HCT116 (cell line): ENCODE results near the gene PLD3. TPM values are rescaled to one million over a fixed set of nuclear protein-coding genes. Genes with fewer than 3 reads are reported as not detected.

Source experiments
- ATAC-seq: fragments of 200-7000 bp; cut with Tn5 transposase; 2 replicates; pipeline ENCODE4 v1.9.1; 2020; ENCODE audit warnings: mild to moderate bottlenecking, moderate library complexity
- BruUV-seq: library from RNA; stranded (reverse); fragments of 400-500 nt; replicated peaks from 2 replicates; lab custom pipeline; 2021; lab: Mats Ljungman, UMichigan
- CTCF ChIA-PET: fragments of 300-600 bp; sonication (Branson Sonifier 250); formaldehyde crosslinking; loops from one replicate; lab custom pipeline; 2021; ENCODE audit warnings: antibody characterized with exemption; lab: Charles Lee
- POLR2A ChIA-PET: fragments of 300-600, 350-600 bp; sonication (Branson Sonifier 250); formaldehyde crosslinking; loops from one replicate; lab custom pipeline; 2021; ENCODE audit warnings: antibody characterized with exemption; lab: Charles Lee
- RAD21 ChIA-PET, 2 experiments: fragments of 300-600 bp; sonication (Branson Sonifier 250); formaldehyde crosslinking; loops; one replicate each; lab custom pipeline; 2023; ENCODE audit warnings: low total read pairs in 2 of 2; ENCODE audit not compliant: uncharacterized antibody in 2 of 2, unreplicated experiment in 2 of 2, low non-redundant PET in 1 of 2; lab: Charles Lee
- DNase-seq: peaks from one replicate; pipeline ENCODE4 v3.0.0-alpha.2; 2010; ENCODE audit warnings: low read depth, low spot score
- H2AFZ ChIP-seq: fragments of 200-600 bp; shearing (Covaris generic), sonication (generic); 2 replicates; pipeline ENCODE4 v1.6.1; 2017; ENCODE audit warnings: low read depth, mixed run types, mixed read lengths, antibody characterized with exemption, low read length; ENCODE audit not compliant: poor library complexity, severe bottlenecking
- H3K27ac ChIP-seq: 2 replicates; pipeline ENCODE4 v1.5.1; 2012; ENCODE audit warnings: low read depth, low read length
- H3K27me3 ChIP-seq: fragments of 200-600 bp; sonication (generic); 2 replicates; pipeline ENCODE4 v1.6.1; 2016; ENCODE audit warnings: mixed run types, low read length, mixed read lengths; ENCODE audit not compliant: insufficient read depth
- H3K36me3 ChIP-seq, 2 experiments: fragments of 200-500 bp in 1 of 2; fragments of 200-600 bp in 1 of 2; sonication (Bioruptor generic) in 1 of 2; sonication (generic) in 1 of 2; 2 replicates each; pipeline versions ENCODE4 v1.5.1 to v1.6.1; 2014 to 2016; ENCODE audit warnings: low read length in 2 of 2, inconsistent platforms in 1 of 2, mixed read lengths in 1 of 2, mixed run types in 1 of 2; ENCODE audit not compliant: insufficient read depth in 2 of 2, control insufficient read depth in 1 of 2
- H3K4me1 ChIP-seq, 2 experiments: fragments of 200-600 bp in 1 of 2; sonication (generic) in 1 of 2; 2 replicates each; pipeline versions ENCODE4 v1.5.1 to v1.6.1; 2012 to 2017; ENCODE audit warnings: low read length in 2 of 2, inconsistent platforms in 1 of 2, mild to moderate bottlenecking in 1 of 2, mixed read lengths in 1 of 2, mixed run types in 1 of 2, moderate library complexity in 1 of 2; ENCODE audit not compliant: insufficient read depth in 2 of 2, control insufficient read depth in 1 of 2
- H3K4me2 ChIP-seq: fragments of 200-600 bp; sonication (generic); 2 replicates; pipeline ENCODE4 v1.6.1; 2017; ENCODE audit warnings: mixed run types, low read length, mixed read lengths
- H3K4me3 ChIP-seq, 2 experiments: fragments of 200-600 bp in 1 of 2; sonication (generic) in 1 of 2; replicated peaks in 1 of 2; 2 replicates each; pipeline ENCODE4 v1.5.1; 2011 to 2016; ENCODE audit warnings: low read length in 2 of 2, control low read depth in 1 of 2, low read depth in 1 of 2, mild to moderate bottlenecking in 1 of 2, mixed read lengths in 1 of 2, mixed run types in 1 of 2
- H3K79me2 ChIP-seq: fragments of 200-600 bp; sonication (generic); 2 replicates; pipeline ENCODE4 v1.6.1; 2017; ENCODE audit warnings: mild to moderate bottlenecking, mixed run types, low read length, moderate library complexity, mixed read lengths; ENCODE audit not compliant: insufficient read depth
- H3K9ac ChIP-seq: fragments of 200-600 bp; sonication (generic); 2 replicates; pipeline ENCODE4 v1.6.1; 2016; ENCODE audit warnings: low read length, mixed read lengths
- H3K9me2 ChIP-seq: fragments of 200-600 bp; sonication (generic), shearing (Covaris generic); 2 replicates; pipeline ENCODE4 v1.6.1; 2017; ENCODE audit warnings: mixed run types, mild to moderate bottlenecking, moderate library complexity; ENCODE audit not compliant: insufficient read depth
- H3K9me3 ChIP-seq, 2 experiments: fragments of 200-500 bp in 1 of 2; fragments of 200-600 bp in 1 of 2; sonication (Bioruptor generic) in 1 of 2; sonication (generic) in 1 of 2; 2 replicates each; pipeline ENCODE4 v1.6.1; 2014 to 2017; ENCODE audit warnings: low read length in 2 of 2, mixed read lengths in 2 of 2, inconsistent platforms in 1 of 2, low read depth in 1 of 2, mild to moderate bottlenecking in 1 of 2, mixed run types in 1 of 2, moderate library complexity in 1 of 2; ENCODE audit not compliant: control insufficient read depth in 1 of 2, insufficient read depth in 1 of 2
- H4K20me1 ChIP-seq: fragments of 200-600 bp; sonication (generic), shearing (Covaris generic); 2 replicates; pipeline ENCODE4 v1.6.1; 2017; ENCODE audit warnings: mixed run types, mild to moderate bottlenecking, moderate library complexity; ENCODE audit not compliant: insufficient read depth
- CEBPB ChIP-seq: IDR thresholded peaks from 2 replicates; pipeline ENCODE4 v1.6.1; 2012; ENCODE audit warnings: low read depth
- EGR1 ChIP-seq: IDR thresholded peaks from 2 replicates; pipeline ENCODE4 v1.6.1; 2012; ENCODE audit warnings: low read depth
- EZH2phosphoT487 ChIP-seq: fragments of 200-600 bp; IDR thresholded peaks from 2 replicates; pipeline ENCODE4 v1.6.1; 2018; ENCODE audit warnings: antibody characterized with exemption, borderline replicate concordance
- FOSL1 ChIP-seq: IDR thresholded peaks from 2 replicates; pipeline ENCODE4 v1.6.1; 2012; ENCODE audit warnings: low read depth
- JUND ChIP-seq: IDR thresholded peaks from 2 replicates; pipeline ENCODE4 v1.6.1; 2012
- POLR2A ChIP-seq: IDR thresholded peaks from 2 replicates; pipeline ENCODE4 v1.7.0; 2011; ENCODE audit warnings: borderline replicate concordance; ENCODE audit not compliant: insufficient read depth, insufficient read length; ENCODE audit errors: extremely low read depth
- POLR2AphosphoS5 ChIP-seq: IDR thresholded peaks from 2 replicates; pipeline ENCODE4 v1.6.1; 2011; ENCODE audit warnings: mild to moderate bottlenecking, low read depth, low read length, moderate library complexity
- RAD21 ChIP-seq: IDR thresholded peaks from 2 replicates; pipeline ENCODE4 v1.6.1; 2012; ENCODE audit warnings: low read depth, mild to moderate bottlenecking
- REST ChIP-seq: IDR thresholded peaks from 2 replicates; pipeline ENCODE4 v1.6.1; 2012; ENCODE audit warnings: low read depth
- SP1 ChIP-seq: IDR thresholded peaks from 2 replicates; pipeline ENCODE4 v1.6.1; 2012; ENCODE audit warnings: low read depth
- ZNF274 ChIP-seq: fragments of 200-500 bp; sonication (Bioruptor generic); IDR thresholded peaks from 2 replicates; pipeline ENCODE4 v1.6.1; 2014; ENCODE audit warnings: mild to moderate bottlenecking, low read depth, low read length, inconsistent platforms
- intact Hi-C: fragments of 100-400 bp; cut with micrococcal nuclease; formaldehyde crosslinking; loops from 2 replicates; pipeline ENCODE4 v1.10.0; 2022
- total RNA-seq: library from RNA; stranded (reverse); gene quantifications from one replicate; pipeline ENCODE4 v1.2.1, GENCODE V29; 2021; ENCODE audit not compliant: unreplicated experiment

The PLD3 gene
- total RNA-seq, 1 experiment from 2014 or later, result 123 TPM

- Histone ChIP-seq H3K27ac (peak overlapping the region; percentile 68), H3K4me1 (peaks cover 40 to 79% of the 10 kb centered on the region in 2 experiments), H3K36me3 (peaks cover 0 to under 1% of the 10 kb centered on the region in 2 experiments; a peak in 1 of 4 replicates), H4K20me1 (no peaks in the 10 kb centered on the region), H3K9me3 (no peaks in the 10 kb centered on the region), H3K27me3 (no peaks in the 10 kb centered on the region), H2AFZ (peak overlapping the region; percentile 50), H3K79me2 (peaks cover 3% of the 10 kb centered on the region; the same call in 1 of the 2 replicates), H3K4me3 (peak overlapping the region; percentile 17 to 49; a peak in 3 of 4 replicates), H3K9me2 (no peaks in the 10 kb centered on the region), H3K4me2 (peak overlapping the region; percentile 84), H3K9ac (peak overlapping the region; percentile 37)
- intact Hi-C loops, result loop anchor here (1.0 kb wide), 1 partner anchor 13 kb away; no protein-coding TSS in a partner anchor
- no TSS peak for BruUV-seq
- DNase-seq, result no peak
- TF ChIP-seq POLR2AphosphoS5 (peak; percentile 42), RAD21 (no peak), FOSL1 (peak; percentile 78; the same call in 1 of the 2 replicates), SP1 (peak; percentile 64)
- CTCF ChIA-PET, result interaction anchor here (0.7 kb wide), 1 partner anchor 104 kb away, joined by 3 read pairs; no protein-coding TSS in a partner anchor
- POLR2A ChIA-PET, result interaction anchor here (1.0 to 4.7 kb wide), 2 partner anchors 9 to 14 kb away, joined by 3 to 23 read pairs; partner anchors contain the start of gene SERTAD1
- ATAC-seq, result peak; percentile 47
- RAD21 ChIA-PET, result no interaction called here
Observed at GRCh38 chr19:40416918-40417642, 68.6 kb downstream of the PLD3 start.

GRCh38 chr19:40417643-40417981, 69.1 kb downstream of the PLD3 start:
- peaks cover 5% of the 10 kb centered on the region in 2 experiments; a peak in 2 of 4 replicates for H3K36me3 ChIP-seq
- H3K9me3 ChIP-seq, result no peaks in the 10 kb centered on the region
- ChIA-PET RAD21 (no interaction called here), CTCF (no interaction called here), POLR2A (interaction anchor here (1.0 to 4.7 kb wide), 2 partner anchors 9 to 15 kb away, joined by 3 to 23 read pairs; partner anchors contain the start of gene SERTAD1)
- H4K20me1 ChIP-seq, result no peaks in the 10 kb centered on the region
- peak overlapping the region; percentile 37 for H3K9ac ChIP-seq
- no peak for TF ChIP-seq POLR2A
- TF ChIP-seq EZH2phosphoT487, result no peak
- TF ChIP-seq EGR1, result no peak
- no peak for TF ChIP-seq SP1
- TF ChIP-seq ZNF274, result no peak
- TF ChIP-seq REST, result no peak
- no peak for TF ChIP-seq JUND
- no peak for TF ChIP-seq CEBPB
- peak overlapping the region; percentile 84 for H3K4me2 ChIP-seq
- H3K27ac ChIP-seq, result peak overlapping the region; percentile 68
- peaks cover 8% of the 10 kb centered on the region for H3K79me2 ChIP-seq
- H3K27me3 ChIP-seq, result no peaks in the 10 kb centered on the region
- H3K4me3 ChIP-seq, result no peak overlapping the region
- no peaks in the 10 kb centered on the region for H3K9me2 ChIP-seq
- peaks cover 40 to 79% of the 10 kb centered on the region in 2 experiments for H3K4me1 ChIP-seq
- DNase-seq, result no peak
- BruUV-seq, result no TSS peak
- no peak overlapping the region for H2AFZ ChIP-seq
- intact Hi-C loops, result loop anchor here (1.0 kb wide), 1 partner anchor 13 kb away; no protein-coding TSS in a partner anchor
- no peak for ATAC-seq
